ENCODE measurements around the gene EPB41L2.

The EPB41L2 gene

GRCh38 chr6:130936933-130937332 lies 126.1 kb downstream of the EPB41L2 start:
- no peak overlapping the region for H3K4me3 ChIP-seq (ENCODE audit: control insufficient read depth, low read depth, low read length)
- no peak for TF ChIP-seq CTCF (IDR thresholded peaks at IDR 0.05; ENCODE audit: control insufficient read depth, insufficient read depth, low read depth, low read length, missing control alignments)
- no peak for DNase-seq (ENCODE audit: low read depth)

- no peak overlapping the region for H3K4me3 ChIP-seq (ENCODE audit: control insufficient read depth, low read depth, low read length)
- DNase-seq (ENCODE audit: low read depth): peak; percentile 31
- TF ChIP-seq CTCF (IDR thresholded peaks at IDR 0.05; ENCODE audit: control insufficient read depth, insufficient read depth, low read depth, low read length, missing control alignments): no peak
These were observed 127.1 kb downstream of the EPB41L2 start for GRCh38 chr6:130935978-130936377.

GRCh38 chr6:130934848-130935585 lies 128.0 kb downstream of the EPB41L2 start:
- no peak for DNase-seq (ENCODE audit: low read depth)
- no peak for TF ChIP-seq CTCF (IDR thresholded peaks at IDR 0.05; ENCODE audit: control insufficient read depth, insufficient read depth, low read depth, low read length, missing control alignments)

GRCh38 chr6:130933712-130934200 lies 129.3 kb downstream of the EPB41L2 start:
- no peak for DNase-seq (ENCODE audit: low read depth)
- H3K4me3 ChIP-seq (ENCODE audit: control insufficient read depth, low read depth, low read length): no peak overlapping the region
- TF ChIP-seq CTCF (IDR thresholded peaks at IDR 0.05; ENCODE audit: control insufficient read depth, insufficient read depth, low read depth, low read length, missing control alignments): no peak

More at GRCh38 chr6:130934848-130935585, 128.0 kb downstream of the EPB41L2 start:
- no peak overlapping the region for H3K4me3 ChIP-seq (ENCODE audit: control insufficient read depth, low read depth, low read length)

GRCh38 chr6:130932921-130933320 lies 130.1 kb downstream of the EPB41L2 start:
- TF ChIP-seq CTCF (IDR thresholded peaks at IDR 0.05; ENCODE audit: control insufficient read depth, insufficient read depth, low read depth, low read length, missing control alignments): no peak

GRCh38 chr6:130932438-130932837 lies 130.6 kb downstream of the EPB41L2 start:
- TF ChIP-seq CTCF (IDR thresholded peaks at IDR 0.05; ENCODE audit: control insufficient read depth, insufficient read depth, low read depth, low read length, missing control alignments): no peak
- no peak overlapping the region for H3K4me3 ChIP-seq (ENCODE audit: control insufficient read depth, low read depth, low read length)

More at GRCh38 chr6:130932921-130933320, 130.1 kb downstream of the EPB41L2 start:
- no peak for DNase-seq (ENCODE audit: low read depth)
- no peak overlapping the region for H3K4me3 ChIP-seq (ENCODE audit: control insufficient read depth, low read depth, low read length)

More at GRCh38 chr6:130932438-130932837, 130.6 kb downstream of the EPB41L2 start:
- DNase-seq (ENCODE audit: low read depth): no peak

Data from AG09309 (cell line).